ENCODE measurements around the gene CXCL17.
A peak's percentile ranks its signal among the peaks of the same experiment; 100 is the strongest.

CXCL17 gene

GRCh38 chr19:42397263-42398166 lies 45.2 kb downstream of the CXCL17 start:
- no peak for DNase-seq

GRCh38 chr19:42396381-42397262 lies 46.1 kb downstream of the CXCL17 start:
- peak; percentile 97 for DNase-seq

DNA sequence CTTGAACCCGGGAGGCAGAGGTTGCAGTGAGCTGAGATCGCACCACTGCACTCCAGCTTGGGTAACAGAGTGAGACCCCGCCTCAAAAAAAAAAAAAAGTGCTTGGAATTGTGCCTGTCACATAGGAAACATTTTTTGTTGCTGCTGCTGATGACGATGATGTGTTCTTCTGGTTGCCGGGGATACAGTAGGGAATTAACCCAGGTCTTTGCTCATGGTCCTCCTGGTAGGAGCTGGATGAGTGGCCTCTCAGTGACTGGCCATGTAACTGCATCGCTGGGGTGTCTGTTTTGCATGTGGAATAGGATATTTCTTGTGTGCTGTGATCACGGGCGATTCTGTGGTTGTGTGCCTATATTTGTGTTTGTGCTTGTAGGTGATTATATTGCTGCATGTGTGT lies 48.0 kb downstream of the CXCL17 start:
- no peak for DNase-seq

DNA sequence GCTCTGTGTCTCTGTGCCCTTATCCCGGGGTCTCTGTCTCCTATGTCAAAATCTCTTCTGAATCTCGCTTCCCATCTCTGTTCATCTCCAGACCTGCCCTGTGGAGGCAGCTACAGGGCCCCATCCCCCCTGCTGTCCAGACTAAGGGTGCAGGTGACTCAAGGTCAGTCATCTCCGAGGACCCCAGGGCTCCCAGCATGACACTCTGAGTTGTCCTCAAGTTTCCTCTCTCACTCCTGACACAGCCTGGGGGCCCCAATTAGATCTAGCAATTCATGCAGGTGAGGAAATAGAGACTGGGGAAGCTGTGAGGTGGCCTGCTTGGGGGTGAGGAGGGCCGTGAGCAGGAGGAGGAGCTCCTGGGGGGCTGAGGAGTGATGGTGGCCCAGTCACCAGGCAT lies 50.6 kb downstream of the CXCL17 start:
- DNase-seq: no peak

- DNase-seq: no peak
Observed at GRCh38 chr19:42389899-42390298, 52.8 kb downstream of the CXCL17 start, which contains the start of gene CNFN. CNFN (minus strand) TSS chr19:42390297; CDS start chr19:42389037, 1,260 bp downstream.

GRCh38 chr19:42388851-42389489 lies 53.8 kb downstream of the CXCL17 start:
- no peak for DNase-seq

DNA sequence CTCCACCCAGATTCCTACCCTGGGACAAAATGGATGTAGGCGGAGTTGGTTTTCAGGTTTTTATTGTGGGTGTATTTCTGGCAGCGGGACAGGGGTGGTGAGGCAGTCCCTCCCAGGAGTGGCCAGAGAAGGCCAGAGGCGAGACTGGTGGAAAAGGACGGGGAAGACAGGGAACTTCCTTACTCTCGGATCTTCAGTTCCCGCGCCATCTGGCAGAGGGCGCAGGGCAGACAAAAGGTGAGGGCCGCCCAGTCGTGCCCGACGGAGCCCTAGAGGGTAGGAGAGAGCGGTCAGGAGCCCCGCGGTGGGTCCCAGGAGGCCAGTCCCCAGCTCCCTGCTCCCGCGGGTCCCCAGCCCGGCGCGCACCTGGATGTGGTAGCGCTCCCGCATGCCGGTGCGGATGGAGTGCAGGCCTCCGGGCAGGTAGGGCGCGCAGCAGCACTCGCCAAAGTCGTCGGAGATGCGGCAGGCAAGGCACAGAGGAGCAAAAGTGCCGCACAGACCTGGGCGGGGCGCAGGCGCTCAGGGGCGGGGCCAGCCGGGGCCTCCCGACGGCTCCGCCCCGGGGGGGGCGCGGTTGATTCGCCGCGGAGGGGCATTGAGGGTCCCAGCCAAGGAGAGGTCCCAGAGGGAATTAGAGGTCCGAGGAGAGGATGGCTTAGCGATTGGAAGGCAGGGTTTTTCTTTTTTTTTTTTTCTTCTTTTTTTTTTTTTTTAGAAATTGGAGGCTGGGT lies 55.6 kb downstream of the CXCL17 start:
- DNase-seq: peak; percentile 66 to 69

GRCh38 chr19:42380155-42380554 lies 62.6 kb downstream of the CXCL17 start:
- no peak for DNase-seq
